ENCODE results near the gene CELF2. TPM values are rescaled to one million over a fixed set of nuclear protein-coding genes. Genes with fewer than 3 reads are reported as not detected.

CELF2 gene
- polyA plus RNA-seq, 1 donor from 2014 or later: 55.5 TPM

GRCh38 chr10:11324761-11325321 is 307.2 kb downstream of the CELF2 start:
- Histone ChIP-seq H3K9ac (ENCODE audit: low read length) (no peak overlapping the region), H3K79me2 (replicated peaks; ENCODE audit: insufficient read depth, low read length) (no peaks in the 10 kb centered on the region), H2AFZ (ENCODE audit: low read depth, low read length) (no peak overlapping the region), H3K4me2 (ENCODE audit: low read length) (no peak overlapping the region), H3K27ac (ENCODE audit: low read length) (no peak overlapping the region), H3K9me3 (ENCODE audit: low read length) (no peaks in the 10 kb centered on the region), H4K20me1 (ENCODE audit: insufficient read depth) (no peaks in the 10 kb centered on the region), H3K4me3 (ENCODE audit: low read length) (no peak overlapping the region), H3K36me3 (ENCODE audit: insufficient read depth, low read length) (peaks cover 15% of the 10 kb centered on the region), H3F3A (ENCODE audit: insufficient read depth, low read length, poor library complexity, severe bottlenecking) (no peaks in the 10 kb centered on the region), H3K27me3 (ENCODE audit: insufficient read depth, low read depth, low read length) (no peaks in the 10 kb centered on the region), H3K9me2 (ENCODE audit: insufficient read depth, low read length) (no peaks in the 10 kb centered on the region)
- TF ChIP-seq MXI1 (conservative IDR thresholded peaks at IDR 0.05; ENCODE audit: poor library complexity, severe bottlenecking) (no peak), REST (IDR thresholded peaks at IDR 0.05; ENCODE audit: borderline replicate concordance) (no peak), POLR2AphosphoS5 (IDR thresholded peaks at IDR 0.05) (peak; percentile 15), TAF1 (IDR thresholded peaks at IDR 0.05; ENCODE audit: low read depth) (no peak), RAD21 (conservative IDR thresholded peaks at IDR 0.05) (no peak)

- Histone ChIP-seq H3K36me3 (ENCODE audit: insufficient read depth, low read length) (peaks cover 15% of the 10 kb centered on the region), H3K4me3 (ENCODE audit: low read length) (no peak overlapping the region), H3K79me2 (replicated peaks; ENCODE audit: insufficient read depth, low read length) (no peaks in the 10 kb centered on the region), H3K9me2 (ENCODE audit: insufficient read depth, low read length) (no peaks in the 10 kb centered on the region), H4K20me1 (ENCODE audit: insufficient read depth) (no peaks in the 10 kb centered on the region), H3K4me2 (ENCODE audit: low read length) (no peak overlapping the region), H3K27ac (ENCODE audit: low read length) (peak overlapping the region; percentile 71), H3K9ac (ENCODE audit: low read length) (no peak overlapping the region), H3F3A (ENCODE audit: insufficient read depth, low read length, poor library complexity, severe bottlenecking) (no peaks in the 10 kb centered on the region), H2AFZ (ENCODE audit: low read depth, low read length) (no peak overlapping the region), H3K9me3 (ENCODE audit: low read length) (no peaks in the 10 kb centered on the region), H3K27me3 (ENCODE audit: insufficient read depth, low read depth, low read length) (no peaks in the 10 kb centered on the region)
- TF ChIP-seq RAD21 (conservative IDR thresholded peaks at IDR 0.05) (no peak), MXI1 (conservative IDR thresholded peaks at IDR 0.05; ENCODE audit: poor library complexity, severe bottlenecking) (no peak), CTCF (IDR thresholded peaks at IDR 0.05; ENCODE audit: poor library complexity, severe bottlenecking) (no peak), EP300 (conservative IDR thresholded peaks at IDR 0.05; ENCODE audit: poor library complexity, severe bottlenecking) (no peak), TAF1 (IDR thresholded peaks at IDR 0.05; ENCODE audit: low read depth) (no peak), SMC3 (conservative IDR thresholded peaks at IDR 0.05; ENCODE audit: poor library complexity) (no peak), POLR2AphosphoS5 (IDR thresholded peaks at IDR 0.05) (no peak)
Observed at GRCh38 chr10:11325817-11326216, 308.1 kb downstream of the CELF2 start.

GRCh38 chr10:11326241-11326640 is 308.6 kb downstream of the CELF2 start:
- Histone ChIP-seq H3K79me2 (replicated peaks; ENCODE audit: insufficient read depth, low read length) (no peaks in the 10 kb centered on the region), H3K9ac (ENCODE audit: low read length) (peak overlapping the region; percentile 38), H3K27ac (ENCODE audit: low read length) (peak overlapping the region; percentile 71), H3K9me3 (ENCODE audit: low read length) (no peaks in the 10 kb centered on the region), H3K4me3 (ENCODE audit: low read length) (peak overlapping the region; percentile 32), H3K9me2 (ENCODE audit: insufficient read depth, low read length) (no peaks in the 10 kb centered on the region), H3F3A (ENCODE audit: insufficient read depth, low read length, poor library complexity, severe bottlenecking) (no peaks in the 10 kb centered on the region), H4K20me1 (ENCODE audit: insufficient read depth) (no peaks in the 10 kb centered on the region), H3K4me2 (ENCODE audit: low read length) (peak overlapping the region; percentile 41), H2AFZ (ENCODE audit: low read depth, low read length) (no peak overlapping the region), H3K36me3 (ENCODE audit: insufficient read depth, low read length) (peaks cover 15% of the 10 kb centered on the region), H3K27me3 (ENCODE audit: insufficient read depth, low read depth, low read length) (no peaks in the 10 kb centered on the region)
- TF ChIP-seq RAD21 (conservative IDR thresholded peaks at IDR 0.05) (no peak), MXI1 (conservative IDR thresholded peaks at IDR 0.05; ENCODE audit: poor library complexity, severe bottlenecking) (no peak), CTCF (IDR thresholded peaks at IDR 0.05; ENCODE audit: poor library complexity, severe bottlenecking) (no peak), POLR2AphosphoS5 (IDR thresholded peaks at IDR 0.05) (no peak), EZH2 (IDR thresholded peaks at IDR 0.05; ENCODE audit: borderline replicate concordance, insufficient read depth, low read length, poor library complexity, severe bottlenecking) (no peak), SMC3 (conservative IDR thresholded peaks at IDR 0.05; ENCODE audit: poor library complexity) (no peak), REST (IDR thresholded peaks at IDR 0.05; ENCODE audit: borderline replicate concordance) (no peak), EP300 (conservative IDR thresholded peaks at IDR 0.05; ENCODE audit: poor library complexity, severe bottlenecking) (no peak), TAF1 (IDR thresholded peaks at IDR 0.05; ENCODE audit: low read depth) (no peak)
